Hepatocyte (in vitro differentiated cells): Measurements from ENCODE around the gene KAT2A. TPM values are rescaled to one million over a fixed set of nuclear protein-coding genes. Genes with fewer than 3 reads are reported as not detected.

Experiments
- DNase-seq: peaks from one replicate; pipeline ENCODE4 v3.0.0-alpha.2; 2016; ENCODE audit warnings: low spot score
- H2AFZ ChIP-seq: fragments of 200-600 bp; sonication (generic); 2 replicates; pipeline ENCODE4 v1.6.0; 2016; ENCODE audit warnings: antibody characterized with exemption, mild to moderate bottlenecking
- H3K27ac ChIP-seq: fragments of 200-600 bp; sonication (generic); 2 replicates; pipeline ENCODE4 v1.5.1; 2016; ENCODE audit warnings: mild to moderate bottlenecking
- H3K27me3 ChIP-seq: fragments of 200-600 bp; sonication (generic); 2 replicates; pipeline ENCODE4 v1.6.1; 2016
- H3K36me3 ChIP-seq: fragments of 200-600 bp; sonication (generic); replicated peaks from 2 replicates; pipeline ENCODE4 v1.5.1; 2016; ENCODE audit warnings: low read depth; ENCODE audit not compliant: insufficient read depth
- H3K4me1 ChIP-seq: fragments of 200-600 bp; sonication (generic); 2 replicates; pipeline ENCODE4 v1.5.1; 2016; ENCODE audit warnings: mild to moderate bottlenecking, moderate library complexity; ENCODE audit not compliant: insufficient read depth
- H3K4me2 ChIP-seq: fragments of 200-600 bp; sonication (generic); 2 replicates; pipeline ENCODE4 v1.6.0; 2016
- H3K4me3 ChIP-seq: fragments of 200-600 bp; sonication (generic); 2 replicates; pipeline ENCODE4 v1.5.1; 2016; ENCODE audit warnings: mild to moderate bottlenecking
- H3K79me2 ChIP-seq: fragments of 200-600 bp; sonication (generic); 2 replicates; pipeline ENCODE4 v1.6.0; 2017; ENCODE audit warnings: mild to moderate bottlenecking
- H3K9me2 ChIP-seq: fragments of 200-600 bp; sonication (generic); replicated peaks from 2 replicates; pipeline ENCODE4 v1.6.0; 2017; ENCODE audit warnings: mild to moderate bottlenecking; ENCODE audit not compliant: insufficient read depth
- H3K9me3 ChIP-seq: fragments of 200-600 bp; sonication (generic); 2 replicates; pipeline ENCODE4 v1.5.1; 2016; ENCODE audit warnings: low read depth, mild to moderate bottlenecking
- H4K20me1 ChIP-seq: fragments of 200-600 bp; sonication (generic); 2 replicates; pipeline ENCODE4 v1.6.0; 2016; ENCODE audit warnings: mild to moderate bottlenecking; ENCODE audit not compliant: insufficient read depth, poor library complexity, severe bottlenecking
- CTCF ChIP-seq: fragments of 200-600 bp; sonication (generic); IDR thresholded peaks from 2 replicates; pipeline ENCODE4 v1.5.1; 2016; ENCODE audit warnings: antibody characterized with exemption, mild to moderate bottlenecking; ENCODE audit not compliant: poor library complexity
- EZH2 ChIP-seq: fragments of 200-600 bp; sonication (generic); IDR thresholded peaks from 2 replicates; pipeline ENCODE4 v1.6.1; 2016; ENCODE audit warnings: antibody characterized with exemption, mild to moderate bottlenecking, borderline replicate concordance
- EZH2phosphoT487 ChIP-seq: fragments of 200-600 bp; sonication (generic); IDR thresholded peaks from one replicate; pipeline ENCODE4 v1.6.1; 2018; ENCODE audit warnings: antibody characterized with exemption, mild to moderate bottlenecking, low read depth, moderate library complexity; ENCODE audit not compliant: unreplicated experiment, severe bottlenecking
- WGBS: methylation state at CpG from one replicate; pipeline ENCODE4 v1.1.6; 2016; ENCODE audit warnings: low lambda C conversion rate; ENCODE audit errors: missing lambda C conversion rate; 5-methylcytosine and 5-hydroxymethylcytosine counted together
- polyA plus RNA-seq: library from polyadenylated mRNA; unstranded; fragments of >200 nt; fragmentation: Nextera tagmentation; extraction: Ambion mirVana; gene quantifications from 2 replicates; pipeline ENCODE4 v1.2.1, GENCODE V29; 2016
- total RNA-seq: library from RNA; depleted of rRNA; stranded (reverse); fragments of >200 nt; gene quantifications from 2 replicates; pipeline ENCODE4 v1.2.3, GENCODE V29; 2014

KAT2A gene
- total and polyA plus RNA-seq, 2 experiments from 2014 or later, result 21.7 to 46.7 TPM

- H4K20me1 ChIP-seq, result no peaks in the 10 kb centered on the region
- no peaks in the 10 kb centered on the region for H3K36me3 ChIP-seq
- TF ChIP-seq EZH2phosphoT487, result no peak
- no peak for TF ChIP-seq EZH2
- TF ChIP-seq CTCF, result peak; percentile 26
- 95% methylated on average over 2 of the region's 2 CpGs for WGBS
- H3K79me2 ChIP-seq, result no peaks in the 10 kb centered on the region
- H3K4me1 ChIP-seq, result peaks cover 7% of the 10 kb centered on the region
- no peak overlapping the region for H3K4me2 ChIP-seq
- H3K9me2 ChIP-seq, result no peaks in the 10 kb centered on the region
- H3K27me3 ChIP-seq, result no peaks in the 10 kb centered on the region
- no peaks in the 10 kb centered on the region for H3K9me3 ChIP-seq
- H3K4me3 ChIP-seq, result no peak overlapping the region
- no peak overlapping the region for H3K27ac ChIP-seq
- DNase-seq, result no peak
- no peak overlapping the region for H2AFZ ChIP-seq
Observed at GRCh38 chr17:42118545-42118944, 2.6 kb downstream of the KAT2A start.

- WGBS, result 97% methylated on average over 3 of the region's 4 CpGs
- no peak for DNase-seq
Observed at GRCh38 chr17:42118126-42118510, 3.0 kb downstream of the KAT2A start.

GRCh38 chr17:42117397-42118125 lies 3.6 kb downstream of the KAT2A start:
- WGBS, result 92% methylated on average over 27 of the region's 30 CpGs
- H3K4me2 ChIP-seq, result no peak overlapping the region
- no peak overlapping the region for H3K27ac ChIP-seq
- no peak overlapping the region for H2AFZ ChIP-seq
- H3K4me1 ChIP-seq, result peaks cover 7% of the 10 kb centered on the region
- no peaks in the 10 kb centered on the region for H3K36me3 ChIP-seq
- no peak for DNase-seq
- H3K4me3 ChIP-seq, result no peak overlapping the region
- H3K9me3 ChIP-seq, result no peaks in the 10 kb centered on the region
- H4K20me1 ChIP-seq, result no peaks in the 10 kb centered on the region
- no peak for TF ChIP-seq EZH2phosphoT487
- no peaks in the 10 kb centered on the region for H3K27me3 ChIP-seq
- no peaks in the 10 kb centered on the region for H3K9me2 ChIP-seq
- no peaks in the 10 kb centered on the region for H3K79me2 ChIP-seq

More at GRCh38 chr17:42118126-42118510, 3.0 kb downstream of the KAT2A start:
- no peak for TF ChIP-seq CTCF
- TF ChIP-seq EZH2, result no peak
- TF ChIP-seq EZH2phosphoT487, result no peak
- H3K9me3 ChIP-seq, result no peaks in the 10 kb centered on the region
- no peaks in the 10 kb centered on the region for H3K36me3 ChIP-seq
- H3K9me2 ChIP-seq, result no peaks in the 10 kb centered on the region
- peaks cover 7% of the 10 kb centered on the region for H3K4me1 ChIP-seq
- no peaks in the 10 kb centered on the region for H4K20me1 ChIP-seq
- no peaks in the 10 kb centered on the region for H3K79me2 ChIP-seq
- no peak overlapping the region for H3K4me3 ChIP-seq
- no peak overlapping the region for H3K4me2 ChIP-seq
- no peak overlapping the region for H2AFZ ChIP-seq
- no peak overlapping the region for H3K27ac ChIP-seq
- H3K27me3 ChIP-seq, result no peaks in the 10 kb centered on the region

- no peaks in the 10 kb centered on the region for H3K36me3 ChIP-seq
Observed at GRCh38 chr17:42116705-42117396, 4.3 kb downstream of the KAT2A start.

More at GRCh38 chr17:42116705-42117396, 4.3 kb downstream of the KAT2A start:
- Histone ChIP-seq H3K4me2 (no peak overlapping the region), H2AFZ (no peak overlapping the region), H3K4me1 (peaks cover 7% of the 10 kb centered on the region), H3K79me2 (no peaks in the 10 kb centered on the region), H3K27ac (no peak overlapping the region), H3K9me3 (no peaks in the 10 kb centered on the region), H3K27me3 (no peaks in the 10 kb centered on the region), H3K4me3 (no peak overlapping the region), H3K9me2 (no peaks in the 10 kb centered on the region), H4K20me1 (no peaks in the 10 kb centered on the region)
- 52% methylated on average over 18 of the region's 18 CpGs for WGBS
- TF ChIP-seq EZH2, result no peak
- no peak for TF ChIP-seq EZH2phosphoT487
- TF ChIP-seq CTCF, result peak; percentile 88
- peak; percentile 91 for DNase-seq
